ENCODE data around the gene MLANA.

DNA sequence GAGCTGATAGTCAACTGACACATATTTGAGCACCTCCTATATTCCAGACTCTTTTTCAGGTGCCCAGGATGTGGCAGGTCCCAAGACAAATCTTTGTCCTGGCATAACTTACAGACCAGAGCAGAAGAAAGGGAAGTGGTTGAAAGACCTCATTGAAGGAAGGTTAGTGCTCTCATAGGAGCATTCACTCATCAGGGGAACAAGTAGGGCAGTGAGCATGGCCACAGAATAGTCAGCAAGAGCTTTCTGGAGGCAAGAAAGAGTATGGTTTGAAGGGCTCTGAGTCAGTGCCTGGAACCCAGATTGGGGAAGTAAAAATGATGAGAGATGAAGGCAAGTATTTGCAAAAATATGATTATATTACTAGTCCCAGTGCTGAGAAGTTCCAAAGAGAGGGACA is 32.8 kb upstream of the MLANA start:
- TF ChIP-seq, protein P1, sequence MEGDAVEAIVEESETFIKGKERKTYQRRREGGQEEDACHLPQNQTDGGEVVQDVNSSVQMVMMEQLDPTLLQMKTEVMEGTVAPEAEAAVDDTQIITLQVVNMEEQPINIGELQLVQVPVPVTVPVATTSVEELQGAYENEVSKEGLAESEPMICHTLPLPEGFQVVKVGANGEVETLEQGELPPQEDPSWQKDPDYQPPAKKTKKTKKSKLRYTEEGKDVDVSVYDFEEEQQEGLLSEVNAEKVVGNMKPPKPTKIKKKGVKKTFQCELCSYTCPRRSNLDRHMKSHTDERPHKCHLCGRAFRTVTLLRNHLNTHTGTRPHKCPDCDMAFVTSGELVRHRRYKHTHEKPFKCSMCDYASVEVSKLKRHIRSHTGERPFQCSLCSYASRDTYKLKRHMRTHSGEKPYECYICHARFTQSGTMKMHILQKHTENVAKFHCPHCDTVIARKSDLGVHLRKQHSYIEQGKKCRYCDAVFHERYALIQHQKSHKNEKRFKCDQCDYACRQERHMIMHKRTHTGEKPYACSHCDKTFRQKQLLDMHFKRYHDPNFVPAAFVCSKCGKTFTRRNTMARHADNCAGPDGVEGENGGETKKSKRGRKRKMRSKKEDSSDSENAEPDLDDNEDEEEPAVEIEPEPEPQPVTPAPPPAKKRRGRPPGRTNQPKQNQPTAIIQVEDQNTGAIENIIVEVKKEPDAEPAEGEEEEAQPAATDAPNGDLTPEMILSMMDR (IDR thresholded peaks at IDR 0.05; ENCODE audit: low read depth, low read length): no peak
- no peak for TF ChIP-seq EZH2phosphoT487 (IDR thresholded peaks at IDR 0.05; ENCODE audit: low read depth)

Data from OCI-LY3 (cell line).